T-helper 2 cell (primary cell): ENCODE results near the gene DNAJB2.

Experiments used
- DNase-seq, 5 experiments: peaks; one replicate each; pipeline versions ENCODE4 v3.0.0 to v3.0.0-alpha.2; 2012 to 2022
- total RNA-seq, 2 donors: gene quantifications; one replicate each; lab custom pipeline; 2026; lab: John Stamatoyannopoulos, UW

DNAJB2 gene
- 152 to 162 reads per million in 2 donors for total RNA-seq

GRCh38 chr2:219279151-219279915 is at the start of gene DNAJB2:
TSS of gene DNAJB2 (plus strand) at chr2:219279366. CDS start at chr2:219279834, 468 bp downstream.
- peak; percentile 95 to 100 (median 99) for DNase-seq

GRCh38 chr2:219230059-219230540 is 49.1 kb upstream of the DNAJB2 start:
- DNase-seq, result peak in 1 of 5 experiments; percentile 60

- DNase-seq, result no peak
Observed at GRCh38 chr2:219234331-219234730, 44.8 kb upstream of the DNAJB2 start.

- DNase-seq, result no peak
Observed at GRCh38 chr2:219243291-219243761, 35.8 kb upstream of the DNAJB2 start.

GRCh38 chr2:219244789-219245147 is 34.4 kb upstream of the DNAJB2 start:
- no peak for DNase-seq

GRCh38 chr2:219245148-219245898 is 33.8 kb upstream of the DNAJB2 start, which contains the start of the genes GLB1L and STK16:
TSS of gene GLB1L (minus strand) at chr2:219245444. CDS start at chr2:219243573, 1,871 bp downstream.
TSS of gene STK16 (plus strand) at chr2:219245479. CDS start at chr2:219246000, 521 bp downstream.
- DNase-seq, result peak; percentile 65 to 94 (median 79)

- peak in 1 of 5 experiments; percentile 51 for DNase-seq
Observed at GRCh38 chr2:219245899-219246230, 33.3 kb upstream of the DNAJB2 start.

- no peak for DNase-seq
Observed at GRCh38 chr2:219246559-219246958, 32.6 kb upstream of the DNAJB2 start.

- peak in 4 of 5 experiments; percentile 48 to 98 (median 69) for DNase-seq
Observed at GRCh38 chr2:219247678-219248642, 31.2 kb upstream of the DNAJB2 start.

- DNase-seq, result no peak
Observed at GRCh38 chr2:219248845-219249202, 30.3 kb upstream of the DNAJB2 start.

GRCh38 chr2:219249203-219249980 is 29.8 kb upstream of the DNAJB2 start:
- peak in 3 of 5 experiments; percentile 31 to 89 (median 58) for DNase-seq

- DNase-seq, result peak in 1 of 5 experiments; percentile 59
Observed at GRCh38 chr2:219250049-219250781, 29.0 kb upstream of the DNAJB2 start.

- no peak for DNase-seq
Observed at GRCh38 chr2:219251656-219252055, 27.5 kb upstream of the DNAJB2 start.

- DNase-seq, result peak in 1 of 5 experiments; percentile 57
Observed at GRCh38 chr2:219252084-219252483, 27.1 kb upstream of the DNAJB2 start.

- no peak for DNase-seq
Observed at GRCh38 chr2:219252570-219252899, 26.6 kb upstream of the DNAJB2 start.

- DNase-seq, result peak in 3 of 5 experiments; percentile 26 to 83 (median 49)
Observed at GRCh38 chr2:219252900-219253752, 26.0 kb upstream of the DNAJB2 start, which contains the start of gene TUBA4B. TSS of gene TUBA4B (plus strand) at chr2:219253243. CDS start at chr2:219253408, 165 bp downstream.

GRCh38 chr2:219253753-219254589 is 25.2 kb upstream of the DNAJB2 start, which contains the start of gene TUBA4A:
TSS of gene TUBA4A (minus strand) at chr2:219253918. CDS start at chr2:219253858, 60 bp downstream.
- peak; percentile 82 to 92 (median 89) for DNase-seq

GRCh38 chr2:219254590-219255201 is 24.5 kb upstream of the DNAJB2 start:
- peak in 3 of 5 experiments; percentile 13 to 77 (median 65) for DNase-seq
